Left ventricle myocardium inferior (tissue), 1 donor: Measurements from ENCODE around the gene UPP2. TPM values are rescaled to one million over a fixed set of nuclear protein-coding genes. Genes with fewer than 3 reads are reported as not detected.

Source experiments
- DNase-seq: peaks from one replicate; pipeline ENCODE4 v3.0.0-alpha.2; 2020
- H3K27ac ChIP-seq: fragments of 200-600 bp; replicated peaks from 2 replicates; pipeline ENCODE4 v1.8.0; 2021
- H3K27me3 ChIP-seq: fragments of 200-600 bp; 2 replicates; pipeline ENCODE4 v1.8.0; 2021; ENCODE audit warnings: low read depth
- H3K36me3 ChIP-seq: fragments of 200-600 bp; 2 replicates; pipeline ENCODE4 v1.8.0; 2021
- H3K4me1 ChIP-seq: fragments of 200-600 bp; 2 replicates; pipeline ENCODE4 v1.8.0; 2021
- H3K4me3 ChIP-seq: fragments of 200-600 bp; 2 replicates; pipeline ENCODE4 v1.8.0; 2021; ENCODE audit warnings: mild to moderate bottlenecking, moderate library complexity
- H3K9me3 ChIP-seq: fragments of 200-600 bp; replicated peaks from 2 replicates; pipeline ENCODE4 v1.8.0; 2021
- intact Hi-C: fragments of 100-400 bp; cut with micrococcal nuclease; formaldehyde crosslinking; loops from one replicate; pipeline ENCODE4 v1.11.0; 2022
- total RNA-seq: library from RNA; stranded (reverse); fragmentation: NEBNext Ultra II Directional; extraction: Animal tissue kit (Norgen Biotek cat#: 25700); gene quantifications from one replicate; pipeline ENCODE4 v1.2.1, GENCODE V29; 2021
- TF ChIP-seq, protein P1 (sequence below): fragments of 200-600 bp; IDR thresholded peaks from 2 replicates; pipeline ENCODE4 v1.8.0; 2021; ENCODE audit warnings: antibody characterized with exemption, mild to moderate bottlenecking, borderline replicate concordance
- donor health status: DM: no; HTN: yes; CAD: no; lungs with severe emphysema.

Gene UPP2
- total RNA-seq, 1 donor from 2014 or later: not detected

DNA sequence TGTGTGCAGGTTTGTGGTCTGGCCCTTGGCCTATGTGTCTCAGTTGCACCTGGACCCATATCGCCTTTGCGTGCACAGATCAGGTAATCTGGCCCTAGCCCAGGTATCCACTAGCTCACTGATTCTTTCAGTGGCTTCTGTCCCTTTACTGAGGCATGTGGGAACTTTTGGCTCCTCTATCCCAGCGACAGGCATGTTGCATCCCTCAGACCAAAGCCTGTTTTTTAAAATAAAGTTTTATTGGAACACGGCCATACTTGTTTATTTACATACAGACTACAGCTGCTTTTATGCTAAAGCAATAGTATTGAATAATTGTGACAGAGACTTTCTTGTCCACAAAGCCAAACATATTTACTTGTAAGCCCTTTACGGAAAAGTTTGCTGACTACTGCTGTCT lies 39.9 kb upstream of the UPP2 start:
- Histone ChIP-seq H3K4me1 (no peaks in the 10 kb centered on the region), H3K9me3 (peaks cover 8% of the 10 kb centered on the region), H3K4me3 (no peak overlapping the region), H3K27me3 (no peaks in the 10 kb centered on the region), H3K36me3 (no peaks in the 10 kb centered on the region), H3K27ac (no peak overlapping the region)
- TF ChIP-seq, protein P1, sequence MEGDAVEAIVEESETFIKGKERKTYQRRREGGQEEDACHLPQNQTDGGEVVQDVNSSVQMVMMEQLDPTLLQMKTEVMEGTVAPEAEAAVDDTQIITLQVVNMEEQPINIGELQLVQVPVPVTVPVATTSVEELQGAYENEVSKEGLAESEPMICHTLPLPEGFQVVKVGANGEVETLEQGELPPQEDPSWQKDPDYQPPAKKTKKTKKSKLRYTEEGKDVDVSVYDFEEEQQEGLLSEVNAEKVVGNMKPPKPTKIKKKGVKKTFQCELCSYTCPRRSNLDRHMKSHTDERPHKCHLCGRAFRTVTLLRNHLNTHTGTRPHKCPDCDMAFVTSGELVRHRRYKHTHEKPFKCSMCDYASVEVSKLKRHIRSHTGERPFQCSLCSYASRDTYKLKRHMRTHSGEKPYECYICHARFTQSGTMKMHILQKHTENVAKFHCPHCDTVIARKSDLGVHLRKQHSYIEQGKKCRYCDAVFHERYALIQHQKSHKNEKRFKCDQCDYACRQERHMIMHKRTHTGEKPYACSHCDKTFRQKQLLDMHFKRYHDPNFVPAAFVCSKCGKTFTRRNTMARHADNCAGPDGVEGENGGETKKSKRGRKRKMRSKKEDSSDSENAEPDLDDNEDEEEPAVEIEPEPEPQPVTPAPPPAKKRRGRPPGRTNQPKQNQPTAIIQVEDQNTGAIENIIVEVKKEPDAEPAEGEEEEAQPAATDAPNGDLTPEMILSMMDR: no peak
- DNase-seq: no peak
- intact Hi-C loops: loop anchor here (10.0 kb wide), 1 partner anchor 1667 kb away; no protein-coding TSS in a partner anchor

DNA sequence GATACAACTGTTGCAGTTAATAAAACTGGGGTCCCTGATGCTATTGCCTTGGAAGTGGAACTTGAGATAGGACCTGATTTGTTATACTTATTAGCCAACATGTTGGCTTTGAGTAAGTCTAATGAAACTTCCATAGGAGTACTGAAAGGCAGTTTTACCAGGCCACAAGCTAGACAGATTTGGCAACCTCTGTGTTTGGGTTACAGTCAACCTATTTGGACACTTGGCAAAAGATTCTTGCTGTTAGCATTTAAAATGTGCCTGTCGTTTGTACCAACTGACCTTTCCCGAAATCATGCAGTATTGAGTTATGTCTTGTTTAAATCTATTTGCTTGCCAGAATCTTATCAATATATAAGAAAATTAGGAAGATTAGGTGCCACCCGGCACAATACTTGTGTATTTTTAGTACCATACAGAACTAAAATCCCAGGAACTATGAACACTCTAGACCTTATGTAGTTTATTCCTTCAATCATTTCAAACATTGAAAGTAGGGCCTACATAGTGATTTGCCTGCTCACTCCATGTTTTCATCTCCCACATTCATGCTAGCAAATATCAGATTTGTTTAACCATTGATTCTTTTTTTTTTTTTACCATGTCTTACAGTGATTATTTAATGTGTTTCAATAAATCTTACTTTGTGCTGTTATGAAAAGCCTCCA lies 35.5 kb upstream of the UPP2 start:
- no peak for DNase-seq
- H3K36me3 ChIP-seq: no peaks in the 10 kb centered on the region
- peaks cover 8% of the 10 kb centered on the region for H3K9me3 ChIP-seq
- intact Hi-C loops: loop anchor here (10.0 kb wide), 1 partner anchor 1671 kb away; no protein-coding TSS in a partner anchor
- no peaks in the 10 kb centered on the region for H3K27me3 ChIP-seq
- H3K4me3 ChIP-seq: no peak overlapping the region
- TF ChIP-seq, protein P1: no peak
- H3K27ac ChIP-seq: no peak overlapping the region
- H3K4me1 ChIP-seq: no peaks in the 10 kb centered on the region

DNA sequence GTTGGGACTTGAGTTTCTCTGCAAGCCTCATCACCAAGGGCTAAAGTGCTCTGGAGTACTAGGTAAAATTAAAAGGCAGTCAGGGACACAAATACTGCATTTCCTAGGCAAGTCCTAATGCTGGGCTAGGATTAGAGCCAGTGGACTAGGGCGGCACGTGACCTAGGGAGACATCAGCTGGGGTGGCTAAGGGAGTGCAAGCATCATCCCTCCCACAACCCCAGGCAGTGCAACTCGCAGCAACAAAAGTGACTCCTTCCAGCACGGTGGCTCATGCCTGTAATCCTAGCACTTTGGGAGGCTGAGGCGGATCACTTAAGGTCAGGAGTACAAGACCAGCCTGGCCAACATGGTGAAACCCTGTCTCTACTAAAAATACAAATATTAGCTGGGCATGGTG lies 30.7 kb upstream of the UPP2 start:
- Histone ChIP-seq H3K4me3 (no peak overlapping the region), H3K9me3 (peaks cover 4% of the 10 kb centered on the region), H3K4me1 (no peaks in the 10 kb centered on the region), H3K27me3 (no peaks in the 10 kb centered on the region), H3K36me3 (no peaks in the 10 kb centered on the region), H3K27ac (no peak overlapping the region)
- intact Hi-C loops: no loop called here
- DNase-seq: no peak
- TF ChIP-seq, protein P1: no peak

DNA sequence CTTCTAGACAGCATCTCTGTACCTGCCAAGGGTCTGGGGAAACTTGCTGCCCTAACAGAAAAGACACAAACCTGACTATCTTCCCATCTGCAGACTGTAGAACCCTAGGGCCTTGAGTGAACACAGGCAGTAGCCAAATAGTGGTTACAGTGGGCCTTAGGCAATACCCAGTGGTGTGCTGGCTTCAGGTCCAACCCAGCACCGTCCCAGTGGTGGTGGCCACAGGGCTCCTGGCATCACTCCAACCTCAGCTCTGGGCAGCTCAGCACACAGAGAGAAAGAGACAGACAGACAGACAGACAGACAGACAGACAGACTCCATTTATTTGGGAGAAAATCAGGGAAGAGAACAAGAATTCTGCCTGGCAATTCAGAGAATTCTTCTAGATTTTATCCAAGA lies 29.3 kb upstream of the UPP2 start:
- Histone ChIP-seq H3K9me3 (peaks cover 18% of the 10 kb centered on the region), H3K36me3 (no peaks in the 10 kb centered on the region), H3K4me1 (no peaks in the 10 kb centered on the region), H3K27me3 (no peaks in the 10 kb centered on the region), H3K4me3 (no peak overlapping the region), H3K27ac (no peak overlapping the region)
- intact Hi-C loops: no loop called here
- TF ChIP-seq, protein P1: no peak
- no peak for DNase-seq

DNA sequence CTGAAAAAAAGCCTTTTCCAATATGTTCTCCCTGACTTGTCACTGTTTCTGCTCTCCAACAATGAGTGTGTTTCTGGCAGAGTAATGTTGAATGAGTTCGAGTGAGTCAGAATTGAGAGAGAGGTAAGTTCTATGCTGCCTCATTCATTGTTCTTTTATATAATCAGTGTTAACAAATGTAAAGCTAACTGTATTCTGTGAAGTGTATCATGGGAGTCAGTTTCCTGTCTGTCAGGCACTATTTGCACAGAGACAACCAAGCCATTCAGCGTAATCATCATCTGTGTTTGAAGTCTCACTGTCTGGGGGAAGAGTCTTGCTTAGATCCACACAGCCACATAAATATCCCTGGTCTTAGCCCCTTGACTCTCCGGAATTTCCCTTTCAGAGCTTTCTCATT lies 22.0 kb upstream of the UPP2 start:
- H3K36me3 ChIP-seq: no peaks in the 10 kb centered on the region
- H3K4me3 ChIP-seq: no peak overlapping the region
- DNase-seq: no peak
- no peaks in the 10 kb centered on the region for H3K27me3 ChIP-seq
- no peak overlapping the region for H3K27ac ChIP-seq
- H3K9me3 ChIP-seq: peaks cover 36% of the 10 kb centered on the region
- H3K4me1 ChIP-seq: no peaks in the 10 kb centered on the region
- intact Hi-C loops: no loop called here
- TF ChIP-seq, protein P1: no peak
